Uterus (tissue), 4 donors: ENCODE measurements around the gene RNFT2. TPM values are rescaled to one million over a fixed set of nuclear protein-coding genes. Genes with fewer than 3 reads are reported as not detected.

Experiments used
- DNase-seq, 2 donors: peaks; one replicate each; pipeline ENCODE4 v3.0.0-alpha.2; 2019 to 2020
- H3K27ac ChIP-seq, 2 donors: fragments of 200-600 bp; sonication (generic); 1 replicate in 1 of 2; 2 replicates in 1 of 2; pipeline ENCODE4 v1.5.1; 2016 to 2018
- H3K27me3 ChIP-seq, 2 donors: fragments of 200-600 bp; sonication (generic); one replicate each; pipeline ENCODE4 v1.5.1; 2018 to 2019; ENCODE audit warnings: control low read depth in 1 of 2
- H3K36me3 ChIP-seq, 2 donors: fragments of 200-600 bp; sonication (generic); one replicate each; pipeline ENCODE4 v1.5.1; 2019; ENCODE audit warnings: control low read depth in 1 of 2
- H3K4me1 ChIP-seq, 2 donors: fragments of 200-600 bp; sonication (generic); one replicate each; pipeline ENCODE4 v1.5.1; 2018 to 2019; ENCODE audit warnings: control low read depth in 1 of 2
- H3K4me3 ChIP-seq, 2 donors: fragments of 200-600 bp; sonication (generic); 1 replicate in 1 of 2; 2 replicates in 1 of 2; pipeline ENCODE4 v1.5.1; 2018 to 2019; ENCODE audit warnings: mild to moderate bottlenecking in 1 of 2
- H3K9me3 ChIP-seq, 2 donors: fragments of 200-600 bp; sonication (generic); one replicate each; pipeline ENCODE4 v1.5.1; 2019; ENCODE audit warnings: control low read depth in 1 of 2
- CTCF ChIP-seq, 4 experiments: fragments of 200-600 bp in 2 of 4; fragments of 450-650 bp in 2 of 4; sonication (generic) in 2 of 4; IDR thresholded peaks; one replicate each; pipeline ENCODE4 v1.5.1; 2016 to 2019; ENCODE audit warnings: antibody characterized with exemption in 4 of 4, mild to moderate bottlenecking in 2 of 4, moderate library complexity in 1 of 4
- POLR2A ChIP-seq, 2 donors: fragments of 450-650 bp; IDR thresholded peaks; one replicate each; pipeline ENCODE4 v1.6.1; 2016; ENCODE audit warnings: antibody characterized with exemption in 2 of 2, mild to moderate bottlenecking in 1 of 2, moderate library complexity in 1 of 2
- intact Hi-C: fragments of 100-400 bp; cut with DNase I; formaldehyde crosslinking; loops from one replicate; pipeline ENCODE4 v1.15.1; 2023; ENCODE audit warnings: low total_unique reads
- total RNA-seq, 4 donors: library from RNA; depleted of rRNA in 3 of 4; stranded (reverse); fragments of >200 nt in 3 of 4; gene quantifications; one replicate each; pipeline versions ENCODE4 v1.1.0 to v1.2.4, GENCODE V29; 2014 to 2023
- donor health status: DM: yes; HTN: yes; CAD: no.

The RNFT2 gene
- total RNA-seq, 4 donors from 2014 or later: 1.4 to 4.7 TPM; not detected in 2

- Histone ChIP-seq H3K4me1 (peaks cover 0 to 8% of the 10 kb centered on the region in 2 donors), H3K4me3 (no peak overlapping the region), H3K27ac (no peak overlapping the region), H3K27me3 (peaks cover 11 to 27% of the 10 kb centered on the region in 2 donors), H3K36me3 (no peaks in the 10 kb centered on the region), H3K9me3 (peaks cover 0 to 6% of the 10 kb centered on the region in 2 donors)
- DNase-seq: no peak
- no peak for TF ChIP-seq POLR2A (IDR thresholded peaks at IDR 0.05)
- TF ChIP-seq CTCF (IDR thresholded peaks at IDR 0.05): no peak
- intact Hi-C loops: no loop called here
Observed at GRCh38 chr12:116874324-116874995, 136.3 kb downstream of the RNFT2 start.

GRCh38 chr12:116876151-116876869, 138.2 kb downstream of the RNFT2 start:
- TF ChIP-seq POLR2A (IDR thresholded peaks at IDR 0.05): no peak
- TF ChIP-seq CTCF (IDR thresholded peaks at IDR 0.05): no peak
- intact Hi-C loops: no loop called here
- no peak for DNase-seq
- no peak overlapping the region for H3K4me3 ChIP-seq
- peaks cover 14 to 27% of the 10 kb centered on the region in 2 donors for H3K27me3 ChIP-seq
- H3K4me1 ChIP-seq: peaks cover 0 to 19% of the 10 kb centered on the region in 2 donors
- no peak overlapping the region for H3K27ac ChIP-seq
- peaks cover 0 to 6% of the 10 kb centered on the region in 2 donors for H3K9me3 ChIP-seq
- H3K36me3 ChIP-seq: no peaks in the 10 kb centered on the region

GRCh38 chr12:116878567-116879508, 140.7 kb downstream of the RNFT2 start:
- peaks cover 0 to 26% of the 10 kb centered on the region in 2 donors for H3K4me1 ChIP-seq
- DNase-seq: no peak
- peaks cover 14 to 35% of the 10 kb centered on the region in 2 donors for H3K27me3 ChIP-seq
- TF ChIP-seq POLR2A (IDR thresholded peaks at IDR 0.05) (no peak), CTCF (IDR thresholded peaks at IDR 0.05) (no peak)
- no peak overlapping the region for H3K27ac ChIP-seq
- H3K9me3 ChIP-seq: peaks cover 0 to 6% of the 10 kb centered on the region in 2 donors
- no peak overlapping the region for H3K4me3 ChIP-seq
- H3K36me3 ChIP-seq: no peaks in the 10 kb centered on the region
- intact Hi-C loops: no loop called here

GRCh38 chr12:116879509-116880212, 141.5 kb downstream of the RNFT2 start:
- no peak for DNase-seq
- H3K27me3 ChIP-seq: peaks cover 14 to 35% of the 10 kb centered on the region in 2 donors
- H3K4me3 ChIP-seq: no peak overlapping the region
- TF ChIP-seq CTCF (IDR thresholded peaks at IDR 0.05) (no peak), POLR2A (IDR thresholded peaks at IDR 0.05) (no peak)
- no peaks in the 10 kb centered on the region for H3K36me3 ChIP-seq
- intact Hi-C loops: no loop called here
- peaks cover 0 to 5% of the 10 kb centered on the region in 2 donors for H3K9me3 ChIP-seq
- no peak overlapping the region for H3K27ac ChIP-seq
- H3K4me1 ChIP-seq: peaks cover 0 to 26% of the 10 kb centered on the region in 2 donors
